Testis (tissue), 2 donors: ENCODE data around the gene CEMIP.

ENCODE experiments used
- CTCF ChIP-seq, 3 experiments: fragments of 450-650 bp in 2 of 3; fragments of 200-600 bp in 1 of 3; sonication (generic) in 1 of 3; IDR thresholded peaks; one replicate each; pipeline ENCODE4 v1.5.1; 2016 to 2019; ENCODE audit warnings: antibody characterized with exemption in 3 of 3, mild to moderate bottlenecking in 2 of 3, moderate library complexity in 1 of 3
- POLR2A ChIP-seq: fragments of 450-650 bp; IDR thresholded peaks from one replicate; pipeline ENCODE4 v1.6.1; 2017; ENCODE audit warnings: antibody characterized with exemption, mild to moderate bottlenecking, moderate library complexity

GRCh38 chr15:80870366-80870765 lies 91.2 kb downstream of the CEMIP start:
- TF ChIP-seq CTCF (IDR thresholded peaks at IDR 0.05) (no peak), POLR2A (no peak)
